Osteoblast (primary cell): Measurements from ENCODE around the gene PHACTR1. TPM values are rescaled to one million over a fixed set of nuclear protein-coding genes. Genes with fewer than 3 reads are reported as not detected.
"Not testable (repeated sequence)": the region's sequence is repeated elsewhere in the genome, so short reads cannot be mapped to it uniquely, and the experiment has no call there.

Experiments used
- DNase-seq: peaks from one replicate; pipeline ENCODE4 v3.0.0; 2011; ENCODE audit warnings: low spot score, mixed read lengths; ENCODE audit not compliant: insufficient read length; ENCODE audit errors: missing footprints
- H2AFZ ChIP-seq: 2 replicates; pipeline ENCODE4 v1.6.0; 2011; ENCODE audit warnings: mild to moderate bottlenecking, low read length
- H3K27ac ChIP-seq: 2 replicates; pipeline ENCODE4 v1.5.1; 2011; ENCODE audit warnings: mild to moderate bottlenecking, low read depth, low read length, moderate library complexity
- H3K27me3 ChIP-seq: 2 replicates; pipeline ENCODE4 v1.6.0; 2012; ENCODE audit warnings: mild to moderate bottlenecking, control low read depth, inconsistent platforms, low read length, moderate library complexity; ENCODE audit not compliant: insufficient read depth
- H3K36me3 ChIP-seq: 2 replicates; pipeline ENCODE4 v1.5.1; 2011; ENCODE audit warnings: mild to moderate bottlenecking, low read length, control low read depth, moderate library complexity; ENCODE audit not compliant: insufficient read depth
- H3K4me1 ChIP-seq: 2 replicates; pipeline ENCODE4 v1.5.1; 2011; ENCODE audit warnings: mild to moderate bottlenecking, low read length, control low read depth, moderate library complexity; ENCODE audit not compliant: insufficient read depth
- H3K4me2 ChIP-seq: 2 replicates; pipeline ENCODE4 v1.6.0; 2011; ENCODE audit warnings: mild to moderate bottlenecking, low read length; ENCODE audit not compliant: insufficient read depth
- H3K4me3 ChIP-seq: fragments of 200-600 bp; sonication (generic); 3 replicates; pipeline ENCODE4 v1.5.1; 2012; ENCODE audit warnings: mild to moderate bottlenecking, low read length, inconsistent platforms; ENCODE audit not compliant: insufficient read depth
- H3K79me2 ChIP-seq: 2 replicates; pipeline ENCODE4 v1.6.0; 2012; ENCODE audit warnings: mild to moderate bottlenecking, low read length, control low read depth, inconsistent platforms; ENCODE audit not compliant: insufficient read depth
- H3K9me3 ChIP-seq: 2 replicates; pipeline ENCODE4 v1.5.1; 2011; ENCODE audit warnings: low read depth, low read length, control low read depth
- H4K20me1 ChIP-seq: 2 replicates; pipeline ENCODE4 v1.6.0; 2012; ENCODE audit warnings: mild to moderate bottlenecking, low read length, control low read depth; ENCODE audit not compliant: insufficient read depth
- CTCF ChIP-seq: IDR thresholded peaks from 2 replicates; pipeline ENCODE4 v1.5.1; 2011; ENCODE audit warnings: mild to moderate bottlenecking, low read depth, low read length, moderate library complexity; ENCODE audit errors: extremely low read depth
- total RNA-seq: library from RNA; depleted of rRNA; stranded (reverse); fragments of >200 nt; gene quantifications from 2 replicates; pipeline ENCODE4 v1.2.3, GENCODE V29; 2012

PHACTR1 gene
- total RNA-seq, 1 donor: 0.36 TPM

- no peaks in the 10 kb centered on the region for H3K9me3 ChIP-seq
- H3K27ac ChIP-seq: no peak overlapping the region
- H3K79me2 ChIP-seq: no peaks in the 10 kb centered on the region
- no peak overlapping the region for H3K4me3 ChIP-seq
- H3K27me3 ChIP-seq: no peaks in the 10 kb centered on the region
- DNase-seq: no peak
- no peaks in the 10 kb centered on the region for H4K20me1 ChIP-seq
- no peaks in the 10 kb centered on the region for H3K36me3 ChIP-seq
- TF ChIP-seq CTCF: no peak
- H3K4me1 ChIP-seq: no peaks in the 10 kb centered on the region
- no peak overlapping the region for H3K4me2 ChIP-seq
- H2AFZ ChIP-seq: no peak overlapping the region
Observed at GRCh38 chr6:13125841-13126240, 409.3 kb downstream of the PHACTR1 start.

GRCh38 chr6:13131935-13132661 is 415.5 kb downstream of the PHACTR1 start:
- Histone ChIP-seq H3K4me3 (no peak overlapping the region), H2AFZ (no peak overlapping the region), H3K4me2 (no peak overlapping the region), H4K20me1 (no peaks in the 10 kb centered on the region), H3K4me1 (no peaks in the 10 kb centered on the region), H3K9me3 (no peaks in the 10 kb centered on the region), H3K79me2 (no peaks in the 10 kb centered on the region), H3K27ac (no peak overlapping the region), H3K36me3 (no peaks in the 10 kb centered on the region), H3K27me3 (no peaks in the 10 kb centered on the region)
- no peak for DNase-seq
- TF ChIP-seq CTCF: no peak

GRCh38 chr6:13133894-13134293 is 417.3 kb downstream of the PHACTR1 start:
- not testable (repeated sequence) for H3K27ac ChIP-seq, H3K4me2 ChIP-seq, H3K27me3 ChIP-seq, DNase-seq, H3K4me3 ChIP-seq, H3K79me2 ChIP-seq, H3K4me1 ChIP-seq, H4K20me1 ChIP-seq, H3K9me3 ChIP-seq, H3K36me3 ChIP-seq, H2AFZ ChIP-seq

GRCh38 chr6:13135152-13135551 is 418.6 kb downstream of the PHACTR1 start:
- no peak for TF ChIP-seq CTCF
- no peak for DNase-seq

More at GRCh38 chr6:13135152-13135551, 418.6 kb downstream of the PHACTR1 start:
- Histone ChIP-seq H3K27ac (no peak overlapping the region), H3K27me3 (no peaks in the 10 kb centered on the region), H4K20me1 (no peaks in the 10 kb centered on the region), H3K4me2 (no peak overlapping the region), H3K9me3 (no peaks in the 10 kb centered on the region), H3K36me3 (no peaks in the 10 kb centered on the region), H2AFZ (no peak overlapping the region), H3K4me1 (no peaks in the 10 kb centered on the region), H3K4me3 (no peak overlapping the region), H3K79me2 (no peaks in the 10 kb centered on the region)
